ENCODE data around the gene AQP1.

- no peak for TF ChIP-seq POLR2AphosphoS5 (IDR thresholded peaks at IDR 0.05; ENCODE audit: low read depth, low read length)
- TF ChIP-seq POLR2A (IDR thresholded peaks at IDR 0.05; ENCODE audit: low read depth, low read length): no peak
These were observed 9.2 kb downstream of the AQP1 start for GRCh38 chr7:30920584-30921539.

Data from GM12892 (cell line).